Panc1 (cell line): ENCODE data around the gene ASXL2.

Experiments
- POLR2AphosphoS5 ChIP-seq: IDR thresholded peaks from 2 replicates; pipeline ENCODE4 v1.6.1; 2012; ENCODE audit warnings: mild to moderate bottlenecking, low read depth, low read length, moderate library complexity
- TF ChIP-seq, protein P1 (sequence below): fragments of 450-650 bp; IDR thresholded peaks from 2 replicates; pipeline ENCODE4 v1.5.1; 2017; ENCODE audit warnings: mild to moderate bottlenecking

DNA sequence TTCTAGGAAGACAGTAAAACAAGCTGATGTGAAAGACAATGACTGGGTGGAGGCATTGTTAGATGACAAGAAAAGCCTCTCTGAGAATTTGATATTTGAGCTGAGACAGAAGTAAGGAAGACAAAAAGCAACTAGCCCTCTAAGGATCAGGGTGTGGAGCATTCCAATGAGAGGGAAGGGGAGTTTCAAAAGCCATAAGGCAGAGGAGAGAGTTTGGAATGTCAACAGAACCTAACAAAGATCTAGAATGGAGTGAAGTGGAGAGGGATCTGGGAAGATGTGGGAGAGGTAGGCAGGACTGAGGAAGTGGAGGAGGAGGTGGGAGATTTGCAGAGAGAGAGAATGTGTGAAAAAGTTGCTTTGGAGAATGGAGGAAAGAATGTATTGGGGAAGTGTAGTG lies 17.3 kb upstream of the ASXL2 start:
- TF ChIP-seq POLR2AphosphoS5: no peak
- TF ChIP-seq, protein P1, sequence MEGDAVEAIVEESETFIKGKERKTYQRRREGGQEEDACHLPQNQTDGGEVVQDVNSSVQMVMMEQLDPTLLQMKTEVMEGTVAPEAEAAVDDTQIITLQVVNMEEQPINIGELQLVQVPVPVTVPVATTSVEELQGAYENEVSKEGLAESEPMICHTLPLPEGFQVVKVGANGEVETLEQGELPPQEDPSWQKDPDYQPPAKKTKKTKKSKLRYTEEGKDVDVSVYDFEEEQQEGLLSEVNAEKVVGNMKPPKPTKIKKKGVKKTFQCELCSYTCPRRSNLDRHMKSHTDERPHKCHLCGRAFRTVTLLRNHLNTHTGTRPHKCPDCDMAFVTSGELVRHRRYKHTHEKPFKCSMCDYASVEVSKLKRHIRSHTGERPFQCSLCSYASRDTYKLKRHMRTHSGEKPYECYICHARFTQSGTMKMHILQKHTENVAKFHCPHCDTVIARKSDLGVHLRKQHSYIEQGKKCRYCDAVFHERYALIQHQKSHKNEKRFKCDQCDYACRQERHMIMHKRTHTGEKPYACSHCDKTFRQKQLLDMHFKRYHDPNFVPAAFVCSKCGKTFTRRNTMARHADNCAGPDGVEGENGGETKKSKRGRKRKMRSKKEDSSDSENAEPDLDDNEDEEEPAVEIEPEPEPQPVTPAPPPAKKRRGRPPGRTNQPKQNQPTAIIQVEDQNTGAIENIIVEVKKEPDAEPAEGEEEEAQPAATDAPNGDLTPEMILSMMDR: no peak
